ENCODE measurements around the gene NBEA.

- no peak for TF ChIP-seq CTCF (IDR thresholded peaks at IDR 0.05)
- TF ChIP-seq POLR2AphosphoS5 (IDR thresholded peaks at IDR 0.05; ENCODE audit: insufficient read depth in 1 of 2, low read depth in 1 of 2): no peak
Observed at GRCh38 chr13:35500144-35500543, 558.1 kb downstream of the NBEA start.

All from vagina (tissue), 2 donors.